Measurements from ENCODE around the gene DCAKD.

GRCh38 chr17:45031231-45032173, 19.9 kb downstream of the DCAKD start:
- TF ChIP-seq SUZ12 (IDR thresholded peaks at IDR 0.05; ENCODE audit: extremely low read depth, insufficient read depth, insufficient read length) (no peak), YY1 (IDR thresholded peaks at IDR 0.05; ENCODE audit: insufficient read depth, insufficient read length) (no peak), ZNF274 (IDR thresholded peaks at IDR 0.05; ENCODE audit: low read depth, low read length) (no peak)
